SKM-1 treated with dmso at 0.1 percent for 144 hours (cell line): ENCODE data around the gene KRTAP2-1.
"Not testable (repeated sequence)": the region's sequence is repeated elsewhere in the genome, so short reads cannot be mapped to it uniquely, and the experiment has no call there.

Experiments used
- DNase-seq: peaks from one replicate; lab custom pipeline; 2025; ENCODE audit not compliant: unreplicated experiment; lab: John Stamatoyannopoulos, UW

KRTAP2-1 gene

GRCh38 chr17:41046735-41047465 lies at the start of gene KRTAP2-1:
Gene KRTAP2-1 (minus strand): TSS chr17:41047316. CDS start chr17:41047267, 49 bp downstream.
- not testable (repeated sequence) for DNase-seq

GRCh38 chr17:41096055-41096454 lies 48.9 kb upstream of the KRTAP2-1 start:
- no peak for DNase-seq

GRCh38 chr17:41088760-41089352 lies 41.7 kb upstream of the KRTAP2-1 start:
- not testable (repeated sequence) for DNase-seq

GRCh38 chr17:41084100-41084856 lies 37.2 kb upstream of the KRTAP2-1 start, which contains the start of gene KRTAP4-7:
Gene KRTAP4-7 (plus strand): TSS chr17:41084150. CDS start chr17:41084207, 57 bp downstream.
- not testable (repeated sequence) for DNase-seq

GRCh38 chr17:41083427-41083826 lies 36.3 kb upstream of the KRTAP2-1 start:
- not testable (repeated sequence) for DNase-seq

GRCh38 chr17:41082626-41083025 lies 35.5 kb upstream of the KRTAP2-1 start:
- no peak for DNase-seq

GRCh38 chr17:41076788-41077187 lies 29.7 kb upstream of the KRTAP2-1 start:
- no peak for DNase-seq

GRCh38 chr17:41073676-41074075 lies 26.6 kb upstream of the KRTAP2-1 start:
- DNase-seq = no peak

- no peak for DNase-seq
Observed at GRCh38 chr17:41071606-41072360, 24.7 kb upstream of the KRTAP2-1 start.

- no peak for DNase-seq
Observed at GRCh38 chr17:41069031-41069430, 21.9 kb upstream of the KRTAP2-1 start.

- DNase-seq = no peak
Observed at GRCh38 chr17:41067281-41067680, 20.2 kb upstream of the KRTAP2-1 start.

- DNase-seq = no peak
Observed at GRCh38 chr17:41065829-41066624, 18.9 kb upstream of the KRTAP2-1 start, which contains the start of gene KRTAP2-4. Gene KRTAP2-4 (minus strand): TSS chr17:41065879. CDS start chr17:41065845, 34 bp downstream.

- DNase-seq = not testable (repeated sequence)
Observed at GRCh38 chr17:41065016-41065689, 18.0 kb upstream of the KRTAP2-1 start.

- no peak for DNase-seq
Observed at GRCh38 chr17:41064301-41064700, 17.2 kb upstream of the KRTAP2-1 start.

- no peak for DNase-seq
Observed at GRCh38 chr17:41063449-41063848, 16.3 kb upstream of the KRTAP2-1 start.

- no peak for DNase-seq
Observed at GRCh38 chr17:41061964-41062363, 14.8 kb upstream of the KRTAP2-1 start.

- DNase-seq = no peak
Observed at GRCh38 chr17:41060052-41060604, 13.0 kb upstream of the KRTAP2-1 start, which contains the start of gene KRTAP2-3. Gene KRTAP2-3 (minus strand): TSS chr17:41060114. CDS start chr17:41060050, 64 bp downstream.

- not testable (repeated sequence) for DNase-seq
Observed at GRCh38 chr17:41059276-41060051, 12.3 kb upstream of the KRTAP2-1 start.
